CD4-positive, alpha-beta T cell treated with Interleukin-6 for 4 hours (primary cell): ENCODE data around the gene SAFB.

Experiments
- DNase-seq: peaks from one replicate; pipeline ENCODE4 v3.0.0-alpha.2; 2020; ENCODE audit warnings: mixed read lengths

The SAFB gene

GRCh38 chr19:5622465-5623396, at the start of gene SAFB, which contains the start of gene SAFB2:
SAFB (plus strand) TSS chr19:5623083; CDS start chr19:5623206, 123 bp downstream.
SAFB2 (minus strand) TSS chr19:5622776; CDS start chr19:5622715, 61 bp downstream.
- peak; percentile 100 for DNase-seq

GRCh38 chr19:5575590-5575989, 47.3 kb upstream of the SAFB start:
- DNase-seq: no peak

- peak; percentile 74 for DNase-seq
Observed at GRCh38 chr19:5578097-5578846, 44.6 kb upstream of the SAFB start.

- no peak for DNase-seq
Observed at GRCh38 chr19:5579286-5579685, 43.6 kb upstream of the SAFB start.

GRCh38 chr19:5579697-5580096, 43.2 kb upstream of the SAFB start:
- DNase-seq: no peak

GRCh38 chr19:5580161-5580571, 42.7 kb upstream of the SAFB start:
- DNase-seq: no peak

- DNase-seq: peak; percentile 38
Observed at GRCh38 chr19:5585461-5586299, 37.2 kb upstream of the SAFB start.

- no peak for DNase-seq
Observed at GRCh38 chr19:5586300-5587070, 36.4 kb upstream of the SAFB start.

- no peak for DNase-seq
Observed at GRCh38 chr19:5587071-5587455, 35.8 kb upstream of the SAFB start.

- DNase-seq: no peak
Observed at GRCh38 chr19:5587661-5588060, 35.2 kb upstream of the SAFB start.

GRCh38 chr19:5588441-5588840, 34.4 kb upstream of the SAFB start:
- DNase-seq: no peak

GRCh38 chr19:5588906-5589676, 33.8 kb upstream of the SAFB start:
- no peak for DNase-seq

GRCh38 chr19:5590151-5590864, 32.6 kb upstream of the SAFB start:
- DNase-seq: no peak

GRCh38 chr19:5590865-5591154, 32.1 kb upstream of the SAFB start:
- no peak for DNase-seq

GRCh38 chr19:5591476-5591875, 31.4 kb upstream of the SAFB start:
- DNase-seq: no peak

GRCh38 chr19:5592531-5593342, 30.1 kb upstream of the SAFB start:
- no peak for DNase-seq

- no peak for DNase-seq
Observed at GRCh38 chr19:5593343-5594255, 29.3 kb upstream of the SAFB start.

- DNase-seq: no peak
Observed at GRCh38 chr19:5594521-5594950, 28.3 kb upstream of the SAFB start.

GRCh38 chr19:5595129-5595528, 27.8 kb upstream of the SAFB start:
- DNase-seq: no peak
